Right cardiac atrium (tissue), 5 donors: Measurements from ENCODE around the gene GOLGA3. TPM values are rescaled to one million over a fixed set of nuclear protein-coding genes. Genes with fewer than 3 reads are reported as not detected.
"Not testable (repeated sequence)": the region's sequence is repeated elsewhere in the genome, so short reads cannot be mapped to it uniquely, and the experiment has no call there.

ENCODE experiments used
- ATAC-seq, 2 donors: fragments of 200-7000 bp; cut with Tn5 transposase; one replicate each; pipeline versions ENCODE4 v1.8.0 to v1.9.1; 2020; ENCODE audit warnings: moderate library complexity in 2 of 2, mild to moderate bottlenecking in 1 of 2
- DNase-seq, 3 donors: peaks; one replicate each; pipeline ENCODE4 v3.0.0-alpha.2; 2020
- H3K27ac ChIP-seq: one replicate; pipeline ENCODE4 v1.5.1; 2013; ENCODE audit warnings: mild to moderate bottlenecking, low read length, control low read depth, moderate library complexity
- H3K27me3 ChIP-seq: one replicate; pipeline ENCODE4 v1.6.1; 2013; ENCODE audit not compliant: control insufficient read depth, insufficient read depth
- H3K4me1 ChIP-seq: one replicate; pipeline ENCODE4 v1.6.1; 2013; ENCODE audit warnings: low read length; ENCODE audit not compliant: control insufficient read depth, insufficient read depth
- H3K4me3 ChIP-seq: one replicate; pipeline ENCODE4 v1.5.1; 2013; ENCODE audit warnings: low read length, control low read depth
- H3K9me3 ChIP-seq: one replicate; pipeline ENCODE4 v1.6.1; 2013; ENCODE audit warnings: low read length; ENCODE audit not compliant: control insufficient read depth
- WGBS: extraction: QIAGEN DNeasy Blood & Tissue Kit; methylation state at CpG from one replicate; pipeline ENCODE4 v1.1.7; 2013; 5-methylcytosine and 5-hydroxymethylcytosine counted together
- intact Hi-C, 4 donors: fragments of 100-400 bp; cut with DNase I; formaldehyde crosslinking; loops; one replicate each; pipeline versions ENCODE4 v1.11.0 to v1.14.0; 2022 to 2023
- polyA plus RNA-seq: library from polyadenylated mRNA; stranded (reverse); fragments of 200-250 nt; gene quantifications from one replicate; pipeline ENCODE4 v1.2.3, GENCODE V29; 2013
- total RNA-seq, 4 donors: library from RNA; stranded (reverse); fragmentation: NEBNext Ultra II Directional; extraction: Animal tissue kit (Norgen Biotek cat#: 25700); gene quantifications; one replicate each; pipeline ENCODE4 v1.2.1, GENCODE V29; 2021
- donor health status: healthy with polysubstance abuse.
- donor health status: DM: no; HTN: yes; CAD: no.
- donor health status: DM: no; HTN: no; CAD: no.
- donor health status: DM: no; HTN: yes; CAD: no; lungs with severe emphysema.
- donor health status: DM: yes; HTN: yes; CAD: no.

Gene GOLGA3
- total and polyA plus RNA-seq, 5 donors: 14.6 to 49.8 (median 31.7) TPM

- ATAC-seq (no peak), DNase-seq (peak in 1 of 3 donors; percentile 27)
- Histone ChIP-seq H3K9me3 (no peaks in the 10 kb centered on the region), H3K27ac (no peak overlapping the region), H3K4me3 (no peak overlapping the region), H3K4me1 (no peaks in the 10 kb centered on the region), H3K27me3 (no peaks in the 10 kb centered on the region)
- 82% methylated on average over 21 of the region's 21 CpGs for WGBS
- intact Hi-C loops: no loop called here
These were observed 13.9 kb upstream of the GOLGA3 start for GRCh38 chr12:132842449-132843045.

GRCh38 chr12:132841151-132841550 lies 12.5 kb upstream of the GOLGA3 start:
- 96% methylated on average over 15 of the region's 15 CpGs for WGBS
- Histone ChIP-seq H3K4me1 (no peaks in the 10 kb centered on the region), H3K27ac (no peak overlapping the region), H3K4me3 (no peak overlapping the region), H3K9me3 (no peaks in the 10 kb centered on the region), H3K27me3 (no peaks in the 10 kb centered on the region)
- ATAC-seq (no peak), DNase-seq (peak in 2 of 3 donors; percentile 39 to 43)
- intact Hi-C loops: no loop called here

GRCh38 chr12:132840536-132840935 lies 11.9 kb upstream of the GOLGA3 start:
- ATAC-seq: peak in 1 of 2 donors; percentile 19

GRCh38 chr12:132839558-132840235 lies 11.0 kb upstream of the GOLGA3 start:
- no peaks in the 10 kb centered on the region for H3K4me1 ChIP-seq
- 91% methylated on average over 14 of the region's 14 CpGs for WGBS
- H3K4me3 ChIP-seq: no peak overlapping the region
- ATAC-seq (no peak), DNase-seq (peak in 1 of 3 donors; percentile 38)
- intact Hi-C loops: no loop called here
- H3K27ac ChIP-seq: no peak overlapping the region
- no peaks in the 10 kb centered on the region for H3K9me3 ChIP-seq
- H3K27me3 ChIP-seq: no peaks in the 10 kb centered on the region

More at GRCh38 chr12:132840536-132840935, 11.9 kb upstream of the GOLGA3 start:
- Histone ChIP-seq H3K9me3 (no peaks in the 10 kb centered on the region), H3K4me1 (no peaks in the 10 kb centered on the region), H3K27ac (no peak overlapping the region), H3K4me3 (no peak overlapping the region), H3K27me3 (no peaks in the 10 kb centered on the region)
- 91% methylated on average over 20 of the region's 20 CpGs for WGBS
- peak in 2 of 3 donors; percentile 27 to 41 for DNase-seq
- intact Hi-C loops: no loop called here

GRCh38 chr12:132838410-132839080 lies 9.9 kb upstream of the GOLGA3 start:
- no peak overlapping the region for H3K27ac ChIP-seq
- no peaks in the 10 kb centered on the region for H3K4me1 ChIP-seq
- WGBS: 74% methylated on average over 17 of the region's 17 CpGs
- H3K9me3 ChIP-seq: no peaks in the 10 kb centered on the region
- intact Hi-C loops: no loop called here
- ATAC-seq (peak; percentile 10 to 44), DNase-seq (peak in 2 of 3 donors; percentile 61 to 62)
- no peaks in the 10 kb centered on the region for H3K27me3 ChIP-seq
- H3K4me3 ChIP-seq: no peak overlapping the region

GRCh38 chr12:132837693-132838409 lies 9.2 kb upstream of the GOLGA3 start:
- WGBS: 62% methylated on average over 27 of the region's 27 CpGs

GRCh38 chr12:132836795-132837331 lies 8.2 kb upstream of the GOLGA3 start:
- intact Hi-C loops: no loop called here
- H3K4me3 ChIP-seq: no peak overlapping the region
- 72% methylated on average over 5 of the region's 5 CpGs for WGBS

More at GRCh38 chr12:132837693-132838409, 9.2 kb upstream of the GOLGA3 start:
- intact Hi-C loops: no loop called here
- Histone ChIP-seq H3K27me3 (no peaks in the 10 kb centered on the region), H3K9me3 (no peaks in the 10 kb centered on the region), H3K4me3 (no peak overlapping the region), H3K27ac (no peak overlapping the region), H3K4me1 (no peaks in the 10 kb centered on the region)
- peak; percentile 65 for ATAC-seq
- DNase-seq: peak; percentile 50 to 82 (median 79)

GRCh38 chr12:132836230-132836629 lies 7.6 kb upstream of the GOLGA3 start:
- H3K9me3 ChIP-seq, H3K27ac ChIP-seq, ATAC-seq, H3K4me1 ChIP-seq, H3K27me3 ChIP-seq, DNase-seq, intact Hi-C loops, H3K4me3 ChIP-seq: not testable (repeated sequence)
- WGBS: 88% methylated on average over 30 of the region's 30 CpGs

More at GRCh38 chr12:132836795-132837331, 8.2 kb upstream of the GOLGA3 start:
- Histone ChIP-seq H3K4me1 (no peaks in the 10 kb centered on the region), H3K27ac (no peak overlapping the region), H3K9me3 (no peaks in the 10 kb centered on the region), H3K27me3 (no peaks in the 10 kb centered on the region)
- ATAC-seq (no peak), DNase-seq (no peak)

GRCh38 chr12:132835076-132836025 lies 6.7 kb upstream of the GOLGA3 start:
- Histone ChIP-seq H3K27me3 (no peaks in the 10 kb centered on the region), H3K27ac (no peak overlapping the region), H3K9me3 (no peaks in the 10 kb centered on the region), H3K4me1 (no peaks in the 10 kb centered on the region), H3K4me3 (no peak overlapping the region)
- DNase-seq (peak in 1 of 3 donors; percentile 21), ATAC-seq (no peak)
- intact Hi-C loops: no loop called here
- WGBS: 90% methylated on average over 42 of the region's 42 CpGs
